Prostate gland (tissue), 2 donors: Measurements from ENCODE around the gene SUPV3L1. TPM values are rescaled to one million over a fixed set of nuclear protein-coding genes. Genes with fewer than 3 reads are reported as not detected.

Experiments used
- DNase-seq: peaks from one replicate; pipeline ENCODE4 v3.0.0-alpha.2; 2019; ENCODE audit warnings: low spot score
- H3K27ac ChIP-seq, 2 donors: fragments of 200-600 bp; sonication (generic); 2 replicates each; pipeline ENCODE4 v1.5.1; 2017 to 2019
- H3K27me3 ChIP-seq: fragments of 200-600 bp; sonication (generic); replicated peaks from 2 replicates; pipeline ENCODE4 v1.5.1; 2019; ENCODE audit not compliant: insufficient read depth
- H3K36me3 ChIP-seq, 2 donors: fragments of 200-600 bp; sonication (generic); 1 replicate in 1 of 2; 2 replicates in 1 of 2; pipeline versions ENCODE4 v1.5.1 to v1.8.1; 2017 to 2019
- H3K4me1 ChIP-seq: fragments of 200-600 bp; sonication (generic); replicated peaks from 2 replicates; pipeline ENCODE4 v1.5.1; 2019
- H3K4me3 ChIP-seq, 2 donors: fragments of 200-600 bp; sonication (generic); 2 replicates each; pipeline ENCODE4 v1.5.1; 2017 to 2019
- H3K9me3 ChIP-seq: fragments of 200-600 bp; sonication (generic); 2 replicates; pipeline ENCODE4 v1.5.1; 2017
- CTCF ChIP-seq, 4 experiments: fragments of 200-600 bp in 2 of 4; fragments of 450-650 bp in 2 of 4; sonication (generic) in 2 of 4; IDR thresholded peaks; 1 replicate in 3 of 4; 2 replicates in 1 of 4; pipeline ENCODE4 v1.5.1; 2016 to 2019; ENCODE audit warnings: antibody characterized with exemption in 4 of 4, mild to moderate bottlenecking in 2 of 4, moderate library complexity in 2 of 4
- POLR2A ChIP-seq: fragments of 450-650 bp; IDR thresholded peaks from one replicate; pipeline ENCODE4 v1.6.1; 2016; ENCODE audit warnings: antibody characterized with exemption, mild to moderate bottlenecking
- POLR2AphosphoS5 ChIP-seq: sonication (generic); formaldehyde crosslinking; IDR thresholded peaks from one replicate; pipeline ENCODE4 v1.6.1; 2017; ENCODE audit warnings: antibody characterized with exemption
- WGBS: methylation state at CpG from one replicate; pipeline ENCODE4 v1.1.5; 2018; 5-methylcytosine and 5-hydroxymethylcytosine counted together
- intact Hi-C: fragments of 100-400 bp; cut with DNase I; formaldehyde crosslinking; loops from one replicate; pipeline ENCODE4 v1.14.2; 2022
- total RNA-seq, 2 donors: library from RNA; depleted of rRNA; stranded (reverse); fragments of >200 nt; gene quantifications; one replicate each; pipeline ENCODE4 v1.1.0, GENCODE V29; 2016

SUPV3L1 gene
- total RNA-seq, 2 donors from 2014 or later = 18.5 to 37.0 TPM

- TF ChIP-seq POLR2A (no peak), CTCF (IDR thresholded peaks at IDR 0.05) (no peak), POLR2AphosphoS5 (no peak)
- H3K36me3 ChIP-seq = no peaks in the 10 kb centered on the region
- H3K9me3 ChIP-seq = no peaks in the 10 kb centered on the region
- H3K4me3 ChIP-seq = no peak overlapping the region
- no peak overlapping the region for H3K27ac ChIP-seq
- intact Hi-C loops = no loop called here
- no peak for DNase-seq
- H3K27me3 ChIP-seq = no peaks in the 10 kb centered on the region
- H3K4me1 ChIP-seq = no peaks in the 10 kb centered on the region
- WGBS = 92% methylated on average over 6 of the region's 6 CpGs
Measured at GRCh38 chr10:69218831-69219230, 38.8 kb downstream of the SUPV3L1 start.

- no peaks in the 10 kb centered on the region for H3K36me3 ChIP-seq
- intact Hi-C loops = no loop called here
- no peaks in the 10 kb centered on the region for H3K27me3 ChIP-seq
- H3K4me3 ChIP-seq = no peak within 1 kb of the TSS
- no peak for DNase-seq
- TF ChIP-seq POLR2AphosphoS5 (no peak), CTCF (IDR thresholded peaks at IDR 0.05) (no peak), POLR2A (no peak)
- 46% methylated on average over 8 of the region's 8 CpGs for WGBS
- no peaks in the 10 kb centered on the region for H3K9me3 ChIP-seq
- no peaks in the 10 kb centered on the region for H3K4me1 ChIP-seq
- H3K27ac ChIP-seq = no peak within 1 kb of the TSS
Measured at GRCh38 chr10:69220041-69220451, 40.0 kb downstream of the SUPV3L1 start, which contains the start of gene HKDC1. HKDC1 (plus strand) TSS chr10:69220332; CDS start chr10:69220436, 104 bp downstream.

GRCh38 chr10:69220507-69220906 lies 40.5 kb downstream of the SUPV3L1 start:
- no peaks in the 10 kb centered on the region for H3K9me3 ChIP-seq
- no peak for DNase-seq
- 72% methylated on average over 9 of the region's 9 CpGs for WGBS
- intact Hi-C loops = no loop called here
- TF ChIP-seq CTCF (IDR thresholded peaks at IDR 0.05) (no peak), POLR2A (no peak)
- H3K36me3 ChIP-seq = no peaks in the 10 kb centered on the region
- H3K27ac ChIP-seq = no peak overlapping the region
- no peaks in the 10 kb centered on the region for H3K4me1 ChIP-seq
- no peaks in the 10 kb centered on the region for H3K27me3 ChIP-seq
- H3K4me3 ChIP-seq = no peak overlapping the region

- intact Hi-C loops = no loop called here
- no peaks in the 10 kb centered on the region for H3K27me3 ChIP-seq
- H3K9me3 ChIP-seq = no peaks in the 10 kb centered on the region
- H3K4me1 ChIP-seq = no peaks in the 10 kb centered on the region
- peak overlapping the region in 1 of 2 donors; percentile 36 for H3K27ac ChIP-seq
- TF ChIP-seq POLR2AphosphoS5 (peak; percentile 63), CTCF (IDR thresholded peaks at IDR 0.05) (peak in 3 of 4 experiments; percentile 23 to 54 (median 40)), POLR2A (peak; percentile 42)
- peak; percentile 62 for DNase-seq
- WGBS = 37% methylated on average over 11 of the region's 11 CpGs
- no peaks in the 10 kb centered on the region for H3K36me3 ChIP-seq
- H3K4me3 ChIP-seq = no peak overlapping the region
Measured at GRCh38 chr10:69222157-69223027, 42.4 kb downstream of the SUPV3L1 start.

GRCh38 chr10:69223028-69223342 lies 43.0 kb downstream of the SUPV3L1 start:
- Histone ChIP-seq H3K36me3 (no peaks in the 10 kb centered on the region), H3K27ac (peak overlapping the region in 1 of 2 donors; percentile 36), H3K9me3 (no peaks in the 10 kb centered on the region), H3K4me3 (no peak overlapping the region), H3K4me1 (no peaks in the 10 kb centered on the region), H3K27me3 (no peaks in the 10 kb centered on the region)
- intact Hi-C loops = no loop called here
- 44% methylated on average over 1 of the region's 1 CpG for WGBS
- no peak for TF ChIP-seq POLR2AphosphoS5
- TF ChIP-seq POLR2A = no peak
- no peak for TF ChIP-seq CTCF (IDR thresholded peaks at IDR 0.05)
- no peak for DNase-seq
